GM12878 (cell line): ENCODE measurements around the gene ETFBKMT. TPM values are rescaled to one million over a fixed set of nuclear protein-coding genes. Genes with fewer than 3 reads are reported as not detected.

Experiments
- ATAC-seq: fragments of 200-7000 bp; cut with Tn5 transposase; 3 replicates; pipeline ENCODE4 v1.9.1; 2020; ENCODE audit warnings: mild to moderate bottlenecking, moderate library complexity
- BruUV-seq: library from RNA; stranded (reverse); fragments of 400-500 nt; replicated peaks from 2 replicates; lab custom pipeline; 2021; lab: Mats Ljungman, UMichigan
- CTCF ChIA-PET: fragments of 300-600 bp; sonication (Branson Sonifier 250); formaldehyde crosslinking; extraction: SDS; loops from one replicate; lab custom pipeline; 2021; ENCODE audit warnings: inconsistent platforms; lab: Yijun Ruan, JAX
- POLR2A ChIA-PET: fragments of 350-600 bp; formaldehyde crosslinking; extraction: SDS; loops from one replicate; lab custom pipeline; 2021; ENCODE audit warnings: inconsistent platforms; lab: Charles Lee
- RAD21 ChIA-PET: fragments of 300-600 bp; sonication (Branson Sonifier 250); formaldehyde crosslinking; loops from one replicate; lab custom pipeline; 2023; ENCODE audit warnings: antibody characterized with exemption; ENCODE audit not compliant: unreplicated experiment; lab: Charles Lee
- SMC1A ChIA-PET: fragments of 300-600 bp; sonication (Branson Sonifier 250); formaldehyde crosslinking; loops from one replicate; lab custom pipeline; 2023; ENCODE audit not compliant: unreplicated experiment, uncharacterized antibody; lab: Charles Lee
- DNase-seq: peaks from one replicate; pipeline ENCODE4 v3.0.0-alpha.2; 2011; ENCODE audit warnings: low read depth, low spot score
- FAIRE-seq: peaks from 3 replicates; lab custom pipeline; 2011; peaks lifted over from hg19 to GRCh38; lab: Jason Lieb, UNC
- H2AFZ ChIP-seq: 2 replicates; pipeline ENCODE4 v1.6.0; 2011; ENCODE audit warnings: low read depth, low read length, control low read depth; ENCODE audit not compliant: control insufficient read depth
- H3K27ac ChIP-seq: 2 replicates; pipeline ENCODE4 v1.5.1; 2011; ENCODE audit warnings: control low read depth; ENCODE audit not compliant: control insufficient read depth, insufficient read depth
- H3K27me3 ChIP-seq, 2 experiments: replicated peaks in 1 of 2; 2 replicates each; pipeline versions ENCODE4 v1.6.0 to v1.6.1; 2011; ENCODE audit warnings: low read length in 1 of 2; ENCODE audit not compliant: control insufficient read depth in 2 of 2, insufficient read depth in 2 of 2
- H3K36me3 ChIP-seq, 2 experiments: 2 replicates each; pipeline ENCODE4 v1.5.1; 2011; ENCODE audit warnings: low read length in 1 of 2; ENCODE audit not compliant: control insufficient read depth in 2 of 2, insufficient read depth in 2 of 2
- H3K4me1 ChIP-seq: 2 replicates; pipeline ENCODE4 v1.6.1; 2011; ENCODE audit warnings: mild to moderate bottlenecking, low read length, moderate library complexity, mixed read lengths; ENCODE audit not compliant: control insufficient read depth, insufficient read depth
- H3K4me2 ChIP-seq: 2 replicates; pipeline ENCODE4 v1.6.0; 2011; ENCODE audit warnings: control low read depth; ENCODE audit not compliant: control insufficient read depth, insufficient read depth
- H3K4me3 ChIP-seq: fragments of 200-600 bp; sonication (generic); 2 replicates; pipeline ENCODE4 v1.5.1; 2016
- H3K79me2 ChIP-seq: 2 replicates; pipeline ENCODE4 v1.6.0; 2011; ENCODE audit warnings: low read length; ENCODE audit not compliant: control insufficient read depth, insufficient read depth
- H3K9ac ChIP-seq: 2 replicates; pipeline ENCODE4 v1.8.0; 2011; ENCODE audit warnings: low read length, control low read depth, mixed read lengths; ENCODE audit not compliant: control insufficient read depth, insufficient read depth
- H3K9me3 ChIP-seq: replicated peaks from 3 replicates; pipeline ENCODE4 v1.5.1; 2011; ENCODE audit warnings: mild to moderate bottlenecking, low read length; ENCODE audit not compliant: control insufficient read depth, insufficient read depth
- H4K20me1 ChIP-seq: 2 replicates; pipeline ENCODE4 v1.6.0; 2011; ENCODE audit not compliant: control insufficient read depth, insufficient read depth
- BCL11A ChIP-seq: IDR thresholded peaks from 2 replicates; pipeline ENCODE4 v1.6.1; 2011; ENCODE audit warnings: low read depth, low read length
- DPF2 ChIP-seq: fragments of 450-650 bp; IDR thresholded peaks from 2 replicates; pipeline ENCODE4 v1.6.1; 2017; ENCODE audit warnings: mild to moderate bottlenecking
- EED ChIP-seq: sonication (generic); IDR thresholded peaks from 2 replicates; pipeline ENCODE4 v1.6.1; 2016; ENCODE audit warnings: antibody characterized with exemption, low read depth
- EGR1 ChIP-seq, 2 experiments: IDR thresholded peaks; 1 replicate in 1 of 2; 2 replicates in 1 of 2; pipeline ENCODE4 v1.6.1; 2011 to 2012; ENCODE audit warnings: low read depth in 2 of 2, low read length in 2 of 2, borderline replicate concordance in 1 of 2, mild to moderate bottlenecking in 1 of 2, moderate library complexity in 1 of 2
- KAT2A ChIP-seq: conservative IDR thresholded peaks from 2 replicates; pipeline ENCODE4 v1.6.1; 2011; ENCODE audit warnings: low read depth, low read length; ENCODE audit not compliant: control insufficient read depth
- MTA2 ChIP-seq: fragments of 450-650 bp; IDR thresholded peaks from 2 replicates; pipeline ENCODE4 v1.6.1; 2016; ENCODE audit warnings: low read depth, mild to moderate bottlenecking, moderate library complexity
- NFYB ChIP-seq: IDR thresholded peaks from 2 replicates; pipeline ENCODE4 v1.6.1; 2011; ENCODE audit warnings: low read depth, mild to moderate bottlenecking, low read length, improper control_type of control experiment, moderate library complexity; ENCODE audit not compliant: insufficient read depth
- TCF7 ChIP-seq: IDR thresholded peaks from 2 replicates; pipeline ENCODE4 v1.6.1; 2014; ENCODE audit warnings: antibody characterized with exemption, borderline replicate concordance
- YBX1 ChIP-seq: fragments of 450-650 bp; IDR thresholded peaks from 2 replicates; pipeline ENCODE4 v1.6.1; 2016; ENCODE audit warnings: antibody characterized with exemption
- ZBTB11 ChIP-seq: fragments of 450-650 bp; formaldehyde crosslinking; IDR thresholded peaks from 2 replicates; pipeline ENCODE4 v1.5.0; 2022; ENCODE audit warnings: mild to moderate bottlenecking, missing genetic modification characterization
- WGBS: methylation state at CpG from one replicate; pipeline ENCODE4 v1.1.6; 2016; ENCODE audit warnings: low lambda C conversion rate; ENCODE audit not compliant: insufficient replicate concordance, insufficient coverage; ENCODE audit errors: missing lambda C conversion rate; 5-methylcytosine and 5-hydroxymethylcytosine counted together
- in situ Hi-C: fragments of 300-500 bp; cut with MboI; formaldehyde crosslinking; loops from 9 replicates; pipeline ENCODE4 v1.14.3; 2018; ENCODE audit warnings: mixed read lengths
- intact Hi-C: fragments of 100-400 bp; cut with micrococcal nuclease; formaldehyde crosslinking; loops from one replicate; pipeline ENCODE4 v1.14.2; 2022; ENCODE audit not compliant: unreplicated experiment
- polyA plus RNA-seq, 11 experiments: library from polyadenylated mRNA; depleted of rRNA in 4 of 11; unstranded in 6 of 11; stranded (reverse) in 5 of 11; fragments of >200 nt; fragmentation: Nextera tagmentation in 4 of 11; fragmentation: Illumina TruSeq in 1 of 11; extraction: Ambion mirVana in 4 of 11; extraction: Trizol in 1 of 11; gene quantifications; 1 replicate in 1 of 11; 2 replicates in 10 of 11; pipeline versions ENCODE4 v1.2.1 to v1.2.3, GENCODE V29; 2011 to 2016; ENCODE audit warnings: inconsistent platforms in 2 of 11, missing spikeins in 2 of 11, low read depth in 1 of 11
- total RNA-seq, 4 experiments: library from RNA; depleted of rRNA in 3 of 4; stranded (reverse); fragments of >200 nt in 3 of 4; fragmentation: Illumina TruSeq in 1 of 4; extraction: Trizol in 1 of 4; gene quantifications; 2 replicates each; pipeline versions ENCODE4 v1.2.1 to v1.2.3, GENCODE V29; 2013 to 2021
- TF ChIP-seq, protein P1 (sequence below): fragments of 450-650 bp; IDR thresholded peaks from 2 replicates; pipeline ENCODE4 v1.6.1; 2018; ENCODE audit warnings: borderline replicate concordance, mild to moderate bottlenecking; ENCODE audit not compliant: partially characterized antibody

The ETFBKMT gene
- total and polyA plus RNA-seq, 10 of the 15 experiments (the other 5 are each of a cell fraction or from before 2014, with no cell fraction given): 0.25 to 1.1 (median 0.65) TPM

- Histone ChIP-seq H3K36me3 (no peaks in the 10 kb centered on the region), H3K79me2 (no peaks in the 10 kb centered on the region)
- SMC1A ChIA-PET: no interaction called here
- CTCF ChIA-PET: interaction anchor here (1.1 to 2.4 kb wide), 2 partner anchors 21 to 228 kb away, joined by 4 to 5 read pairs; no protein-coding TSS in a partner anchor
- no peak for ATAC-seq
- 0 out of 2 replicates have a peak, but pooled peaks have one; percentile 16 for TF ChIP-seq EED
- TF ChIP-seq YBX1: no peak
- no peak for TF ChIP-seq BCL11A
- TF ChIP-seq, all 136 proteins: peak for 1
- FAIRE-seq (no peak), DNase-seq (no peak)
- peaks cover 9% of the 10 kb centered on the region; the same call in 1 of the 2 replicates for H3K4me1 ChIP-seq
- no peaks in the 10 kb centered on the region for H4K20me1 ChIP-seq
- intact Hi-C loops (no loop called here), in situ Hi-C loops (no loop called here)
- H3K9me3 ChIP-seq: no peaks in the 10 kb centered on the region
- no peaks in the 10 kb centered on the region for H3K27me3 ChIP-seq
- H2AFZ ChIP-seq: peak overlapping the region; percentile 6; the same call in 1 of the 2 replicates
- no peak overlapping the region for H3K27ac ChIP-seq
- ChIA-PET RAD21 (interaction anchor here (0.7 to 1.0 kb wide), 2 partner anchors 22 to 229 kb away, joined by 3 read pairs; no protein-coding TSS in a partner anchor), POLR2A (no interaction called here)
- no TSS peak for BruUV-seq
- H3K9ac ChIP-seq: no peak overlapping the region
- 55% methylated on average over 8 of the region's 12 CpGs for WGBS
- H3K4me2 ChIP-seq: no peak overlapping the region
- no peak overlapping the region for H3K4me3 ChIP-seq
Measured at GRCh38 chr12:31631809-31632208, 27.7 kb upstream of the ETFBKMT start.

- ChIA-PET CTCF (interaction anchor here (1.1 to 2.4 kb wide), 3 partner anchors 19 to 231 kb away, joined by 3 to 5 read pairs (median 4); no protein-coding TSS in a partner anchor), POLR2A (no interaction called here), RAD21 (interaction anchor here (1.0 to 1.4 kb wide), 2 partner anchors 230 to 362 kb away, joined by 3 to 4 read pairs; no protein-coding TSS in a partner anchor), SMC1A (interaction anchor here (2.3 kb wide), 1 partner anchor 228 kb away, joined by 7 read pairs; no protein-coding TSS in a partner anchor)
- Histone ChIP-seq H3K27ac (no peak overlapping the region), H3K9me3 (no peaks in the 10 kb centered on the region), H3K9ac (no peak overlapping the region), H3K4me3 (no peak overlapping the region), H4K20me1 (no peaks in the 10 kb centered on the region), H3K79me2 (no peaks in the 10 kb centered on the region), H3K4me1 (peaks cover 17% of the 10 kb centered on the region; the same call in 1 of the 2 replicates), H2AFZ (no peak overlapping the region), H3K4me2 (no peak overlapping the region), H3K27me3 (no peaks in the 10 kb centered on the region), H3K36me3 (no peaks in the 10 kb centered on the region)
- in situ Hi-C loops: no loop called here
- BruUV-seq: no TSS peak
- DNase-seq: no peak
- WGBS: 74% methylated on average over 4 of the region's 4 CpGs
- no peak for ATAC-seq
- FAIRE-seq: no peak
- intact Hi-C loops: no loop called here
- no peak for TF ChIP-seq NFYB
- no peak for TF ChIP-seq ZBTB11
- TF ChIP-seq MTA2: no peak
- TF ChIP-seq KAT2A: no peak
- TF ChIP-seq DPF2: no peak
- no peak for TF ChIP-seq EGR1 (IDR thresholded peaks at IDR 0.05; ENCODE audit: borderline replicate concordance in 1 of 2, low read depth in 2 of 2, low read length in 2 of 2)
- TF ChIP-seq, protein P1, sequence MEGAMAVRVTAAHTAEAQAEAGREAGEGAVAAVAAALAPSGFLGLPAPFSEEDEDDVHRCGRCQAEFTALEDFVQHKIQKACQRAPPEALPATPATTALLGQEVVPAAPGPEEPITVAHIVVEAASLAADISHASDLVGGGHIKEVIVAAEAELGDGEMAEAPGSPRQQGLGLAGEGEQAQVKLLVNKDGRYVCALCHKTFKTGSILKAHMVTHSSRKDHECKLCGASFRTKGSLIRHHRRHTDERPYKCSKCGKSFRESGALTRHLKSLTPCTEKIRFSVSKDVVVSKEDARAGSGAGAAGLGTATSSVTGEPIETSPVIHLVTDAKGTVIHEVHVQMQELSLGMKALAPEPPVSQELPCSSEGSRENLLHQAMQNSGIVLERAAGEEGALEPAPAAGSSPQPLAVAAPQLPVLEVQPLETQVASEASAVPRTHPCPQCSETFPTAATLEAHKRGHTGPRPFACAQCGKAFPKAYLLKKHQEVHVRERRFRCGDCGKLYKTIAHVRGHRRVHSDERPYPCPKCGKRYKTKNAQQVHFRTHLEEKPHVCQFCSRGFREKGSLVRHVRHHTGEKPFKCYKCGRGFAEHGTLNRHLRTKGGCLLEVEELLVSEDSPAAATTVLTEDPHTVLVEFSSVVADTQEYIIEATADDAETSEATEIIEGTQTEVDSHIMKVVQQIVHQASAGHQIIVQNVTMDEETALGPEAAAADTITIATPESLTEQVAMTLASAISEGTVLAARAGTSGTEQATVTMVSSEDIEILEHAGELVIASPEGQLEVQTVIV: no peak
- no peak for TF ChIP-seq TCF7
Measured at GRCh38 chr12:31633464-31633863, 26.0 kb upstream of the ETFBKMT start.
